ENCODE results near the gene ANO10. TPM values are rescaled to one million over a fixed set of nuclear protein-coding genes. Genes with fewer than 3 reads are reported as not detected.

ANO10 gene
- total and polyA plus RNA-seq, 2 of the 8 experiments (the other 6 are each of a cell fraction or from before 2014, with no cell fraction given) = 38.0 to 53.2 TPM

GRCh38 chr3:43489930-43490329 lies 131.9 kb downstream of the ANO10 start:
- no peak for FAIRE-seq
- Histone ChIP-seq H2AFZ (ENCODE audit: low read length) (no peak overlapping the region), H2BK120ac (replicated peaks; ENCODE audit: low read depth, low read length) (no peak overlapping the region), H3K23ac (ENCODE audit: insufficient read length) (no peak overlapping the region), H4K20me1 (replicated peaks in 1 of 2; ENCODE audit: control insufficient read depth in 1 of 2, insufficient read depth in 2 of 2, low read length in 2 of 2) (peaks cover 0 to 2% of the 10 kb centered on the region in 2 experiments), H3K79me2 (ENCODE audit: control insufficient read depth in 1 of 2, insufficient read depth in 2 of 2, low read length in 2 of 2) (no peaks in the 10 kb centered on the region), H3K27me3 (replicated peaks in 1 of 4; ENCODE audit: control insufficient read depth in 3 of 4, extremely low read depth in 1 of 4, insufficient read depth in 3 of 4, low read length in 3 of 4) (no peaks in the 10 kb centered on the region), H4K5ac (ENCODE audit: insufficient read length, low read depth, low read length) (no peak overlapping the region), H3K56ac (replicated peaks; ENCODE audit: insufficient read length, low read depth, low read length) (no peak overlapping the region), H3K23me2 (ENCODE audit: low read depth, low read length) (no peaks in the 10 kb centered on the region), H4K8ac (ENCODE audit: extremely low read depth, insufficient read depth, low read length) (no peak overlapping the region), H2BK20ac (ENCODE audit: low read length) (no peak overlapping the region), H3K9ac (replicated peaks in 1 of 4; ENCODE audit: extremely low read depth in 1 of 4, low read depth in 3 of 4, low read length in 3 of 4) (no peak overlapping the region), H2BK12ac (ENCODE audit: low read depth, low read length) (no peak overlapping the region), H3K79me1 (ENCODE audit: low read depth, low read length) (no peaks in the 10 kb centered on the region), H3K4me3 (ENCODE audit: extremely low read depth in 1 of 4, insufficient read depth in 2 of 4, low read depth in 3 of 4, low read length in 4 of 4) (no peak overlapping the region), H3K14ac (ENCODE audit: insufficient read length) (no peak overlapping the region), H3K4me1 (replicated peaks in 1 of 4; ENCODE audit: control insufficient read depth in 3 of 4, insufficient read depth in 4 of 4, low read length in 3 of 4) (peaks cover 0 to 4% (median 1%) of the 10 kb centered on the region in 4 experiments; a peak in 2 of 7 replicates), H3K36me3 (ENCODE audit: control insufficient read depth in 2 of 4, insufficient read depth in 4 of 4, low read length in 3 of 4) (no peaks in the 10 kb centered on the region; a peak in 1 of 8 replicates), H2BK15ac (ENCODE audit: low read length) (no peak overlapping the region), H3K18ac (ENCODE audit: extremely low read depth, low read length) (no peak overlapping the region), H2BK5ac (ENCODE audit: low read depth, low read length) (no peak overlapping the region), H3K27ac (ENCODE audit: low read depth, low read length) (no peak overlapping the region), H3K9me3 (ENCODE audit: insufficient read depth in 2 of 2, low read depth in 1 of 2, low read length in 1 of 2) (peaks cover 0 to 6% of the 10 kb centered on the region in 2 experiments; a peak in 1 of 4 replicates), H3K4ac (replicated peaks; ENCODE audit: insufficient read length, low read depth, low read length) (no peak overlapping the region), H2AK5ac (ENCODE audit: low read depth, low read length) (no peak overlapping the region), H3K4me2 (ENCODE audit: insufficient read depth in 1 of 2, low read depth in 2 of 2, low read length in 2 of 2) (no peak overlapping the region), H4K91ac (replicated peaks; ENCODE audit: insufficient read length, low read length) (no peak overlapping the region)
- ChIA-PET POLR2A (ENCODE audit: partially characterized antibody) (no interaction called here), CTCF (ENCODE audit: partially characterized antibody) (no interaction called here)
- TF ChIP-seq SIN3A (conservative IDR thresholded peaks at IDR 0.05 in 1 of 2, IDR thresholded peaks at IDR 0.05 in 1 of 2; ENCODE audit: low read depth in 1 of 2, low read length in 2 of 2) (no peak), HDAC2 (IDR thresholded peaks at IDR 0.05; ENCODE audit: borderline replicate concordance in 1 of 2, low read depth in 2 of 2, low read length in 2 of 2) (no peak)
- WGBS, 2 experiments (ENCODE audit: extremely low coverage in 1 of 2, insufficient coverage in 1 of 2, insufficient read length in 1 of 2, insufficient replicate concordance in 2 of 2, low coverage in 1 of 2, low lambda C conversion rate in 2 of 2, missing lambda C conversion rate in 1 of 2) = 86% methylated on average over 5 of the region's 5 CpGs; no CpG with 5 or more reads in 1 of the 2 experiments
- DNase-seq (ENCODE audit: low read depth in 1 of 2, low spot score in 2 of 2) = no peak

All from H1 (cell line).